Non-pigmented ciliary epithelial cell (primary cell): ENCODE results near the gene CPSF6.
"Not testable (repeated sequence)": the region's sequence is repeated elsewhere in the genome, so short reads cannot be mapped to it uniquely, and the experiment has no call there.

Source experiments
- DNase-seq: peaks from one replicate; pipeline ENCODE4 v3.0.0-alpha.2; 2010; ENCODE audit warnings: low read depth

Gene CPSF6, protein sequence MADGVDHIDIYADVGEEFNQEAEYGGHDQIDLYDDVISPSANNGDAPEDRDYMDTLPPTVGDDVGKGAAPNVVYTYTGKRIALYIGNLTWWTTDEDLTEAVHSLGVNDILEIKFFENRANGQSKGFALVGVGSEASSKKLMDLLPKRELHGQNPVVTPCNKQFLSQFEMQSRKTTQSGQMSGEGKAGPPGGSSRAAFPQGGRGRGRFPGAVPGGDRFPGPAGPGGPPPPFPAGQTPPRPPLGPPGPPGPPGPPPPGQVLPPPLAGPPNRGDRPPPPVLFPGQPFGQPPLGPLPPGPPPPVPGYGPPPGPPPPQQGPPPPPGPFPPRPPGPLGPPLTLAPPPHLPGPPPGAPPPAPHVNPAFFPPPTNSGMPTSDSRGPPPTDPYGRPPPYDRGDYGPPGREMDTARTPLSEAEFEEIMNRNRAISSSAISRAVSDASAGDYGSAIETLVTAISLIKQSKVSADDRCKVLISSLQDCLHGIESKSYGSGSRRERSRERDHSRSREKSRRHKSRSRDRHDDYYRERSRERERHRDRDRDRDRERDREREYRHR

DNA sequence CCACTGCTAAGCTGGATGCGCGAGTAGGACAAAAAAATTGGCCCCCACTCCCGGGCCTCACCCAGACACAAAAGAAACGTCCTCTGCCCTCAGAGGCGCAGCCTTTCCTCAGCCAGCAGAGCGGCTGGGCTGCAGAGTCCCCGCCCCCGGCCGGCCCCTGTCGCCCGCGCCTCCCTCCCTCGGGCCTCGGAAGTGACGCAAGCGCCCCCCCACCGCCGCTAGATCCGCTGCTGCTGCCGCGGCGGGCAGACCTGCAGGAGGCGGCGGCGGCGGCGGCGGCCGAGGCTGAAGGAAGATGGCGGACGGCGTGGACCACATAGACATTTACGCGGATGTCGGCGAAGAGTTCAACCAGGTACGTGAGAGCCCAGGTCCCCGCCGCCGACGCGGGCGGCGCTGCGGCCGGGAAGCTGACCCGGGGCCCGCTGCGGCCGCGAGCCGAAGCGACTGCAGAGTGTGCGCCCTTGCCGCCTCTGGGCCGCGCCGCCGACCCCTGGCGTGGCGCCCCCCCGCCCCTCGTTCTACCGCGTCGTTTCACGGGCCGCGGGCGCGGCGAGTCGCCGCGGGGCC lies at the start of gene CPSF6:
Gene CPSF6, plus strand, starts transcription at position 218 of the 570 bp plus-strand sequence. Its CDS starts 78 bp downstream, at position 296.
- peak; percentile 28 for DNase-seq

DNA sequence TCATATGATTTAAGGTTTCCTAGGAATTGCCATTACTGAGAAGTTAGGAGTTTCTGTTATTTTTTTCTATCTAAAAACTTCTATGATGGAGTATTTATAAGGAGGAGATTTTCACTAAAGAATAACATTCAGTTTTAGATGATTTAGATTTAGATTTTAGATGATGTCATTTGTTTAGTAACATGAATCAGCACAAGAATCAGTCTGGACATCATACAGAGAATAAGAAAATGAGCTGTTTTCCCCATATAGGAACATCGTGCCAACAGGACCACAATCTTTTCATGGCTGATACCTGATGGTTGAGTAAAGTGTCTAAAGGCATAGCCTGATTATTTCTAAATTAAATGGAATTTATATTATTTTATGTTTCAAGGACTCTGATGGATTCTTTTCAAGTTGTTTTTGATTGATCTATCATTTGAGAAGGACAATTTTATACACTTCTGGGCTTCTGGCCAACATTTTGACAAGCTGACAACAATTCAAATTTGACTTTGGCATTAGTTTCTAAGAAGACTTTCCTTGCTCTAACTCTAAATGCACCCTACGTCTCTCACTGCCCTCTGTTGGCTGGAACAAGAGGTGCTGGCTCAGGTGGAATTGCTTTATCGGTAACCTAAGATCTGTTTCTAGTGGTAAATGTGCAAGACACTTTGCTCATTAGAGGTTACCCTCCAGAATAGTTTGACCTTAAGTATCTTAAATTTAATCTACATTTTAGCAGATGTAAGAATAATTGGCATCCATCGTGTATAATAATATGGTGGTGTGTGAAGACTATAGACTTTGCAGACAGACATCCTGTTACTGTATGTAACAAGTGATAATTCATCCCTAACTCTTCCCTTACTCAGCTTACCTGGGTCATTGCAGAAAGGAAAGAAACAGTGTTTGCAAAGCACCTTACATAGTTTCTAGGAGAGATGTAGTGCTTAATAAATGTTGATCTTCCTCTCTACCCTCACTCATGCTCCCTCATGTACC lies 42.8 kb upstream of the CPSF6 start:
- no peak for DNase-seq

DNA sequence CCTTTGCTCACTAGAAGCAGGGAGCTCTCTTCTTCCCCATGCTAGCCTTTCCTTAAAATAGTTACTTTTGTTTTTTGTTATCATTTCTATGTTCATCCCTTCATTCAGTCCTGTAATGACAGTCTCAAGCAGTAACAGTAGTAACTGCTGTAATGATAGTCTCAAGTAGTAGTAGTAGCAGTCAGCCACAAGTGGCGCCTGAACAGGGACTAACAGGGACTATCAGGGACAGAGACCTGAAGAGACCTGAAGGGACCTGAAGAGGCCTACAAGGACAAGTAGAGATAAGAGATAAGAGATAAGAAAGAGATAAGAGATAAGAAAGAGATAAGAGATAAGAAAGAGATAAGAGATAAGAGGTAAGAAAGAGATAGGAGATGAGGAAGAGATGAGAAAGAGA lies 39.4 kb upstream of the CPSF6 start:
- not testable (repeated sequence) for DNase-seq

DNA sequence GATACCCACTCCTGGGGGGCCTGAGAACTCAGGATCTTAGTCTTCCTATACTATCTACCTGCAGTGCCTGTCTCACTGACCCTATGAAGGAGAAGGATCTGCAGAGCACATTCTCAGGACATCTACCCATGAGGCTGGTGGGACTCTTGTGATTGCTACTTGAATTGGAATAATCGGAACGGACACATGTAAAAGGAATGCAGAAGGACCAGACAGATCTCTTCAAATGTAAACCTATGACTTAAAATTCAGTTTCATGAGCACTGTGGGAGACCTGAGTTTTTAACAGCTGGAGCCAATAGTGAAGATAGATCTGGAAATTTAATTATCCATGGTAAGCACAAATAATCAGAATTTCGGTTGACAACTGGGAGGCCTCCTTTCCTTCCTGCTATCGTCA lies 35.2 kb upstream of the CPSF6 start:
- no peak for DNase-seq

DNA sequence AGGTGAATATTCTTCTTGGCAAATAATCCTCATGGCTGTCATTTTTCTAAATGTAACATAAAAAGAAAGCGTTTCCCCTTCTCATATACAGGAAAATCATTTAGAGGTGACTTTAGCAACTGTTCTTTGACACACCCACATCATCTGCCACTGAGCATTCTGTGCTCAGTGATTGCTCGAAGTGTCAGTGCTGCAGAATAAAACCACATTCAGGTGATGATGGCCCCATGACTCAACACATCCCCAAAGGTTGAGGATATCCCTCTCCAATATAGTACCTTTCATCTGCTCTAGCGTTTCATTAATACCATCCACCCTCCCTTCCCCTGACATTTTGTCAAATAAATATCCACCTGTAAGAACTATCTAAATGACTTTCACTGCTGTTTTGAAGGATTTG lies 28.7 kb upstream of the CPSF6 start:
- no peak for DNase-seq

DNA sequence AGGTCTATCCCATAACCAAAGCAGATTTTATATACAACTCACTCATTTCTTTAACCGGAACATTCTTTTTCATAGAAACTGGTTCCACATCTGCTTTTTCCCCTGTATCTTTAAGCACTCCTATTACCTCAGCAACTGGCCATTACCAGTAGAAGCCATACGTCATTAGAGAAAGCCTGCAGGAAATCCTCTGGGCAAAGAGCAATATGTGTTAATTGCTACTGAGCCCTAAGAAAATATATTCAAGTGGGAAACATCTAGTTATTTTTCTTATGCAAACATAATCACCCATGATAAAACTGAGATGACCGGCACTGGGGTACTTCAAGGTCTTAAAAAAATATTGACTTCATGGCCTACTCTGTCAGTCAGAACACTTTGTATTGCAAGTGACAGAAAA lies 28.2 kb upstream of the CPSF6 start:
- DNase-seq = no peak

DNA sequence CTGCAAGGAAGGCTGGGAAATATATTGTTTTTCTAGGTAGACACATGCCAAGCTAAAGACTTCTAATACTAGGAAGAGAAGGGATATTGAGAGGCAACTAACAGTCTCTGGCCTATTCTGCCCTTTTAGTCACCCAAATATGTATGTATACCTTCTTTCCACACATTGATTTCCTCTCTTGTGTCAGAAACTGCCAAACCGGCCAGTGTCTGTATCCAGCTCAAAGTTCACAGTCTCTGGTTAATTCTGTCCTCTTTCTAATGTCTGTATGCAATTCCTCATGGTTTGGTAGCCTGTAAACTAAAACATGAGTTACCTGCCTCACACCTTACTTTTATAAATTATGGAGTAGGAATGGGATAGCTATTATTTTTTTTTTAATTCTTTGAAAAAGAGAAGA lies 25.2 kb upstream of the CPSF6 start:
- DNase-seq = no peak

DNA sequence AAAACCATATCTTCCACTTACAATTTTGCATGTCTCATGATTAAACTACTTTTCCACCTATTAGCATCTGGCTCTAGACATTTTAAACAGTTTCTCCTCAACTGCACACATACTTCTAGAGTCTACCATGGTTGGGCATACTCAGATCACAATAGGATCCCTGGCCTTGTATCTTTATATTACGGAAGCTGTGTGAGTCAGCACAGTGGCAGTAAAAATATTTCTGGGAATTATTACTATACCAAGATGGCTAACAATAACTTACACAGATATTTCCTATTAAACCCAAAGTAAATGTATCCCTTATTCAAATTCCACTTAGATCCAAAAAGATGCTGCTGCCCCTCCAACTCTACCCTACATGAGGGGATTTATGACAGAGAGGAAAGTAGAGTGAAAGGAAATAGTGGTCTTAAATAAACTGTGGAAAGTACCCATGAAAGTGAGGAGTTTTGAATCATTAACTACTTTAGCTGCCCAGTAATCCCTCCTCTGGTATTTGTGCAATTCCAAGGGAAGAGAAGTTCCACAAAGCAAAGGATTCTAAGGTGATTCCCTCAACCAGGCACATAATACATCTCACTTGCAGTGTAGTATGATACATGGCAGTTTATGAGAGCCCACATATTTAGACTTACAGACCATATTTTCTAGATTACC lies 14.0 kb upstream of the CPSF6 start:
- no peak for DNase-seq

DNA sequence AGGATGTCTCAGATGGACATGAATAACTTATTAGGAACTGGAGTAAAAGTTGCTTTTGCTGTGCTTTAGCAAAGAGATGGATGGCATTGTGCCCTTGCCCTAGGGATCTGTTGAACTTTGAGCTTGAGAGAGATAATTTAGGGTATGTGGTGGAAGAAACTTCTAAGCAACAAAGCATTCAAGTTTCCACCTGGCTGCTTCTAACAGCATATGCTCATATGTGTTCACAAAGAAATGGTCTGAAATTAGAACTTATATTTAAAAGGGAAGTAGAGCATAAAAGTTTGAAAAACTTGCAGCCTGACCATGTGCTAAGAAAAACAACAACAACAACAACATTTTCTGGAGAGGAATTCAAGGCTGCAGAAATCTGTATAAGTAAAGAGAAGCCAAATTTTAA lies 7.9 kb upstream of the CPSF6 start:
- no peak for DNase-seq

DNA sequence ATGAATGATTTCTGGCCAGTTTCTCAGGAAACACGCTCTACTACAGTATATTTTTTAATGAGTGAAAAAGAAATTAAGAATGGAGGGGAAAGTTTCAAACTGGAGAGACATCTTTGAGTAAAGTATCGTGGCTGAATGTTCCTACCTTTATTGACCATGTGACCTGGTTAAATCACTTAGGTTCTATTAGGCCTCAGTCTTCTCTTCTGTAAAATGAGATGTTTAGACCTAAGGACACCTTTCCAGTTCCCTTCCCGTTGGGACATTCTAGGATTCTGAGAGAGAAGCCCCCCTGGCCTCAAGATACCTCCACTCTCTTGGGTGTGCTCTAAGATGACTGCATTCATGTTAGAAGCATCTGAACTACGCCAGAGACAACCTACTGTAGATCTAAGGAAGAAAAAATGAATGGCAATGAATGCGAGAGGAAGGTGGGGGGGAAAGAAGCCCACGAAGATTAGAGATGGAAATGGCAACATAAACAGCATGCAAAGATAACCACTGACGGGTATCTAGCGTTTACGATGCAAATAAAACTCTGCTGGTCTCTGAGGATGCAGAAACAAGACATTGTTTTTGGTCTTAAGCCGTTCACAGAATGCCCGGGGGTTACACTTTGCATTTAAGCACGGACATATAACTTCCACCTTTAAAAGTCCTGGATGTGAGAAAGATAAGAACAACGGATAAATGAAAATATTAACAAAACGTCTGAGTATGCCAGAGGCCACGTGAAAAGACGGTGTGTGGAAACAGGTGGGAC lies 599 bp upstream of the CPSF6 start:
- no peak for DNase-seq

DNA sequence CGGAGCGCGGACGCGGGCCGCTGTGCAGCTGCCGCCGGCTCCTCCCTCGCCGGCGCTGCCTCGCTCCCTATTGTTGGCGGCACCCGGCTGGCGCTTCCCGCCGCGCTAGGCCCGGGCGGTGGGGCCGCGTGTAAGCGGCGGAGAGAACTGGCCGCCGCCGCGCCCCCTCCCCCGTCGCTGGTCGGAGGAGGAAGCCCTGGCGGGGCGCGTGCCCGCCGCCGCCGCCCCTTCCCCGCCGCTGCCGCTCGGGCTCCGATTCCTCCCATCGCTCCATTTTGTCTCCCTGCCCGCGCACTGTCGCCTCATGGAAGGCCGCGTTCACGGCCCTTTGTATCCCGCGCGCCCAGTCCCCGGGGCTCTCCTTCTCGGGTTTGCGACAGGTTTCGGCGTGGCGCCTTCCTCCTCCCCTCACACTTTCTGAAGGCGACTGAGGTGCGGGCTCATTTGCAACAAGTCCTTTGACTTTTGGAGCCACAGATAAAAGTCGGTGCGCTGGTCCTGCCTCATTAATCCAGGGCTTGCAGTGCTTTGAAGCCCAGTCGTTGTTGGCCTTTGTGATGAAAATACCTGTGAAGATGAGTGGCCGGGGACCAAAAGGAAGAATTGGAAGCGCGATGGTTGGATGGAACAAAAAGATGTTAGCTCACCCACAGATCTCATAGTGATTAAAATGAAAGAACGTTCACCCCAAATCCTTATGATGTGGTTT lies 707 bp downstream of the CPSF6 start:
- no peak for DNase-seq

DNA sequence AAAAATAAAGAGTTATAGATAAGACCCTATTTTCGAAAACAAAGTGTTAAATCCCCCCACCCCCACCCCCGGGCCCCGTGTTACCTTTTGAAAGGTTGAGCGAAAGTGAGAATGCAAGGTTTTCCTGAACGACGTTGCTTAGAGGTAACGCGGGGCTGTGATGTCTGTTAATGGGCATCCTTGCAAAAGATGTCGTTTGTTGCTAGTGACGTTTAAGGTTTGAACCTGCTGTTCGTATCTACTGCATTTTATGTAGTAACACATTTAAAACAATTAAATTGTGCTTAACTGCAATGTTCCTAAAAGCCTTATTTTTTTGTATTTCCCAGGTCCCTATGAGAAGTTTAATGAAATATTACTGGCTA lies 1.2 kb downstream of the CPSF6 start:
- no peak for DNase-seq

DNA sequence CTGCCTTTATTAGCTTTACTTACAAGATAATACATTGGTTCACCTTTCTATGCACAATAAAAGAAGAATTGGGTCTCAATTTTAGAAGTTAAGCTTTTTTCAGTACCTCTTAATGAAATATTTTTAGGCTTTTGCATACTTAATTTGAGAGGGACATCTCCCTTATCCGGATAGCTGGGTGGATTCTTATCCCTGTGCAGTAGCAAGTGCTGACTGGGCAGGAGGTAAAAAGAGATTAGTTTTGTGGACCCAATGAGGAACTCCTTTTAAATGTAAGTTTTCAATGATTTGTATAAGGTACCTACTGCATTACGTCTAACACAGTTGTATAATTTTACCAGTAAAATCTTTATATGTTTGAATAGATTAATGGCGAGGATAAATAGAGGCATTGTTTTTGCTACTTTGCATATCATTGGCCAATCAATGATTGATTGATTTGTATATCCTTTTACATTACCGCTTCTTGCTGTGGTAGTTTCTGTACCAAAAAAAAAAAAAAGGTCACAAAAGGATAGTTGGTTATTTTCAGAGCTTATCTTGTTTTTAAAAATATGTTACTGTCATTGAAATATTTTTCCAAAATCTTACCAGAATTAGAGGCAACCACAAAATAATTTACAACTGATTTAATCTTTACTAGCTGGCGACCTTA lies 2.2 kb downstream of the CPSF6 start:
- no peak for DNase-seq

DNA sequence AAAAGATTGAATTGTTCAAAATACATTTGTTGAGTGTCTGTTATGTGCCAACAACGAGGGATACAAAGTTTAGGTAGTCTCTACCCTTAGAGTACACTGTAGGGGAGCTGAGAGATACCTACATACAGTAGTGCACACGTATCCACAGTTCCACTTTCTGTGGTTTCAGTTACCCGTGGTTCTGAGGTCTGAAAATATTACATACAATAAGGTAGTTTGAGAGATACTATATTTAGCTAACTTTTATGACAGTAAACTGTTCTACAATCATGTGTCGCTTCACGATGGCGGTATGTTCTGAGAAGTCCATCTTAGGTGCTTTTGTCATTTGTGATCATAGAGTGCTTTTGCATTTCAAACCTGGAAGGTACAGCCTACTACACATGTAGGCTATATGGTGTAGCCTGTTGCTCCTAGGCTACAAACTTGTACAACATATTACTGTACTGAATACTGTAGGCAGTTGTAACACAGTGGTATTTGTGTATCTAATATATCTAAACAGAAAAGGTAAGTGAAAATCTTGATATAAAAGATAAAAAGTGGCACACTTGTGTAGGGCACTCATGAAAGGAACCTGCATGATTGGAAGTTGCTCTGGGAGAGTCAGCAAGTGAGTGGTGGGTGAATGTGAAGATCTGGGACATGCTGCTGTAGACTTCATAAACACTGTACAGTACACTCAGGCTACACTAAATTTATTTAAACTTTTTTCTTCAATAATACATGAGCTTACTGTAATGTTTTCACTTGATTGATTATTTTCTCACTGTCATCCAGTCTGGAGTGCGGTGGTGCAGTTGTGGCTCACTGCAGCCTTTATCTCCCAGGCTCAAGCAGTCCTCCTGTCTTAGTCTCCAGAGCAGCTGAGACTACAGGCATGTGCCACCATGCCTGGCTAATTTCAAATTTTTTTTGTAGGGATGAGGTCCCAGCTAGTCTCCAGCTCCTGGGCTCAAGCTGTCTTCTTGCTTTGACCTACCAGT lies 4.0 kb downstream of the CPSF6 start:
- no peak for DNase-seq

DNA sequence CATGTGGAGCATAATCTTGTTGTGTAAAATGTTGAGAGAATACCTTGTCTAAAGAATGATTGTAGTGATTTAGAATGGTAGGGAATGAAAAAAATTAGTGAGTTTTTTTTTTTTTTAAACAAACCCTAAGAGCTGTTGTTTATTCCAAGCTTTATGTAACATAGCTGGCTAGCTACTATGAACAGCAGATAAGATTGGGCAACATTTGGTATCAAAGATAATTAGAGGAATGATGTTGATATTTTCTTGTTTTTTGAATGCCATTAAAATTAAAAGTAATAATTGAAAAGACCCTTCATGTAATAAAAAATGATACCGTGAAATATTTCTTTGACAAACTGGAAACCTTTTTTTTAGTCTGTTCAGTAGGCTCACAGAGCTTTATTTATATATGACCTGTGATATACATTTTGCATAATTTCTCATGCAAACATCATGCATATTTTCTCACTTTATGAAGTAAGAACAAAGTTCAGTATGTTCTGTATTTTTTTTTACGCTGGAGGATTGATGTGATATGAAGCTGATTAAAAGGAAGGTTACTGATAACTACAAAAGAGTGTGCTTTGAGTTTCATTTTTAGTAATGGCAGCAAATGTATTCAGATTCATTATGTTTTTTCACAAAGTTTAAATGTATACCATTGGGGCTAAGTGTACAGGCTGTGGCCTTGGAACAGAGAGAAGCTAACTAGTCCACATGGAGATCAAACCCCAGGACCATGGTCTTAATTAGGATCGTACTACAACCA lies 8.1 kb downstream of the CPSF6 start:
- DNase-seq = no peak

DNA sequence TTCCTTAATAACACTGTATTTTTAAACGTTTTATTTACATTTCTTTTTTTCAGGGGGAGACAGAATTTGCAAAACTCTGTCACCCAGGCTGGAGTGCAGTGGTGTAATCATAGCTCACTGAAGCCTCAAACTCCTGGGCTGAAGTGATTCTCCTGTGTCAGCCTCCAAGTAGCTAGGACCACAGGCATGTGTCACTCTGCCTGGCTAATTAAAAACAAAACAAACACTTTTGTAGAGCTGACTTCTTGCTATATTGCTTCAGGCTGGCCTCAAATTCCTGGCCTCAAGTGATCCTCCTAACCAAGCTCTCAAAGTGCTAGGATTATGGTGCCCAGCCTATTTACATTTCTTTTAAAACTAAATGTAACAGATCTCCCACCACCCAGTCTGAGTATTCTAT lies 12.7 kb downstream of the CPSF6 start:
- no peak for DNase-seq

DNA sequence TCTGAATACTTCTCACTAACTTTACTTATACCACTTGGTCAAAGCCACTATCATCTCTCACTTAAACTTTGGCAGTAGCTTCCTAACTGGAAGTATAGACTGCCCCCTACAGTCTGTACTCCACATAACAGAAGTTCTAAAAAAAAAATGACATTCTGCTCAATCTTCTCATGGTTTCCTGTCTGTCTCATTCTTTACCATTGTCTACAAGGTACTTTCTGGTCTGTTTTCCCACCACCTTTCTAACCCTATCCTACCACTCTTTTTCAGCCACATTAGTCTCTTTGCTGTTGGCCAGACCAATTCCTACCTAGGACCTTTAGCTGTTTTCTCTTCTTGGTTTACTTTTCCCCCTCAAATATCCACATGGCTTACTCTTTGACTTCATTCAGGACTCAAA lies 14.7 kb downstream of the CPSF6 start:
- no peak for DNase-seq

DNA sequence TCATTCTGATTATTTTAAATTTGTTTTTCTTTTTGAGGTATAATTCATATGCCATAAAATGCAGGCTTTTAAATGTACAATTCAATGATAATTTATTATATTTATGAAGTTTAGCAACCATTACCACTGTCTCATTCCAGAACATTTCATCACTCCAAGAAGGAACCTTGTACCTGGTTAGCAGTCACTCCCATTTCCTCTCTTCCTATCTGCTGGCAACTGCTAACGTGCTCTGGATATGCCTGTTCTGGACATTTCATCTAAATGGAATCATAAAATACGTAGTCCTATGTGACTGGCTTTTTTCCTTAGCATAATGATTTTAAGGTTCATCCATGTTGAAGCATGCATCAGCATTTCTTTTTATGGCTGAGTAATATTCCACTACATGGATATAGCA lies 15.5 kb downstream of the CPSF6 start:
- no peak for DNase-seq
